Activated CD8-positive, alpha-beta memory T cell treated with anti-CD3 and anti-CD28 coated beads for 48 hours (primary cell): ENCODE measurements around the gene SHISA3.

ENCODE experiments used
- DNase-seq, 3 experiments: peaks; one replicate each; pipeline ENCODE4 v3.0.0-alpha.2; 2020; ENCODE audit warnings: low read depth in 2 of 3, low spot score in 2 of 3

SHISA3 gene

DNA sequence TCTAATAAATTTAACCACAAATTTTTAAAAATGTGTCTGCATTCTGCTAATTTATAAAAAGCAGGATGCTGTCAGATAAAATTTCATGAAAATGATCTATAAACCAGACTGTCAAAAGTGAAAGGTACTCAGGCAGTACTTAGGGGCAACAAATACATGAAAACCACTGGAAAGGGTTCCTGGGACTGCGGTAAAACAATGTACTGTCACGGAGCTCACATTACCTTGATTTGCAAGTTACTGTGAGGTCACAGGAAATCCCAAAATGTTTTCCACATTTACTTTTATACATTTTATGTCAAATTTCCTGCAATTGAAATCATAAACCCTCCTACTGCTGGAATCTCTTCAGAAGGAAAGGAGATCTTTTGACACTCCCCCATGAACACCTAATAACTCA, 45.3 kb downstream of the SHISA3 start:
- no peak for DNase-seq

DNA sequence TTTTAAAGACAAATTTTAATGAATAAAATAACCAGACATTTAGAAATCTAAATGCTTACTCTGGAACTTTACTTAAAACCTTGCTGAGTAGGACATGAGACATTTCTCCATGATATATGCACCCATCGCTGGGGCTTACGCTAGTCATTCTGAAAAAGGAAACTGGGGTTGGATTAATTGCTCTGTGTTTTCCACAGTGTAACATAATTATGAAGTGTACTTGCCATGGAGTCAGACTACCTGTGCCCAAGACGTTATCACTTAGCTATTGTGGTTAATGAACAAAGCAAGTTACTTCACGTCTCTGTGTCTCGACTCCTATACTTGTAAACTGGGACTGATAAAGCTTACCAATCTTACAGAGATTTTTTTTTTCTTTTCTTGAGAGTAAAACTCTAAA, 47.8 kb downstream of the SHISA3 start:
- DNase-seq: no peak

DNA sequence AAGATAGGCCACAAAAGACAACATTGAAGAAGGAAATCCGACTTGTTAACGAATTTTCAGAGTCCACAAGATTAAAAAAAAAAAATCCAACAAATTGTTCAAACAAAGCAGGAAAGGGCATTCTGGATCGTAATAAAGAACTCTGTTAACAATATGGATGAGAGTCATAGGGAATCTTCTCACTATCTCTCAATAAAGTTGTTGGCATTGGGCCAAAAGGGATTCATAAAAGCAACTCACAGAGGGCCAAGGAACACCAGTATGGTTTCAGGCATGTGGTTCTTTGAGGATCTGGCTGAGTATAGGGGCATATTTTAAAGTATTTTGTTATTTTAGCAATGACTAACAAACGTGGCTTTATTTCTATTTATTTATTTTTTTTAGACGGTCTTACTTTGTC, 49.5 kb downstream of the SHISA3 start:
- no peak for DNase-seq
